ENCODE results near the gene MAP10.

Gene MAP10

GRCh38 chr1:232797856-232798510, 7.2 kb upstream of the MAP10 start:
- DNase-seq (ENCODE audit: low read depth): no peak

GRCh38 chr1:232798920-232799319, 6.3 kb upstream of the MAP10 start:
- no peak for DNase-seq (ENCODE audit: low read depth)

- no peak for DNase-seq (ENCODE audit: low read depth)
These were observed 932 bp downstream of the MAP10 start for GRCh38 chr1:232806186-232806510.

GRCh38 chr1:232810856-232811255, 5.6 kb downstream of the MAP10 start:
- no peak for DNase-seq (ENCODE audit: low read depth)

GRCh38 chr1:232812560-232812959, 7.3 kb downstream of the MAP10 start:
- no peak for DNase-seq (ENCODE audit: low read depth)

GRCh38 chr1:232813097-232813496, 7.9 kb downstream of the MAP10 start:
- no peak for DNase-seq (ENCODE audit: low read depth)

GRCh38 chr1:232813760-232814159, 8.5 kb downstream of the MAP10 start:
- no peak for DNase-seq (ENCODE audit: low read depth)

GRCh38 chr1:232816324-232816723, 11.1 kb downstream of the MAP10 start:
- DNase-seq (ENCODE audit: low read depth): no peak

GRCh38 chr1:232818040-232818439, 12.8 kb downstream of the MAP10 start:
- DNase-seq (ENCODE audit: low read depth): no peak

- DNase-seq (ENCODE audit: low read depth): no peak
These were observed 15.2 kb downstream of the MAP10 start for GRCh38 chr1:232820431-232820830.

GRCh38 chr1:232822530-232822929, 17.3 kb downstream of the MAP10 start:
- no peak for DNase-seq (ENCODE audit: low read depth)

GRCh38 chr1:232826318-232826717, 21.1 kb downstream of the MAP10 start:
- DNase-seq (ENCODE audit: low read depth): no peak

GRCh38 chr1:232830661-232831060, 25.4 kb downstream of the MAP10 start:
- DNase-seq (ENCODE audit: low read depth): no peak

GRCh38 chr1:232831895-232832294, 26.7 kb downstream of the MAP10 start:
- DNase-seq (ENCODE audit: low read depth): no peak

GRCh38 chr1:232834066-232834465, 28.9 kb downstream of the MAP10 start:
- DNase-seq (ENCODE audit: low read depth): no peak

GRCh38 chr1:232835166-232835565, 29.9 kb downstream of the MAP10 start:
- no peak for DNase-seq (ENCODE audit: low read depth)

GRCh38 chr1:232837087-232837486, 31.9 kb downstream of the MAP10 start:
- DNase-seq (ENCODE audit: low read depth): peak; percentile 49

- DNase-seq (ENCODE audit: low read depth): no peak
These were observed 36.8 kb downstream of the MAP10 start for GRCh38 chr1:232841823-232842565.

- peak; percentile 81 for DNase-seq (ENCODE audit: low read depth)
These were observed 39.6 kb downstream of the MAP10 start for GRCh38 chr1:232844791-232845190.

- no peak for DNase-seq (ENCODE audit: low read depth)
These were observed 40.3 kb downstream of the MAP10 start for GRCh38 chr1:232845406-232845955.

GRCh38 chr1:232851532-232851931, 46.3 kb downstream of the MAP10 start:
- DNase-seq (ENCODE audit: low read depth): no peak

- peak; percentile 73 for DNase-seq (ENCODE audit: low read depth)
These were observed 49.0 kb downstream of the MAP10 start for GRCh38 chr1:232853994-232854797.

- no peak for DNase-seq (ENCODE audit: low read depth)
These were observed 49.6 kb downstream of the MAP10 start for GRCh38 chr1:232854798-232855159.

All from ELR (cell line).